AG20443 (cell line): ENCODE results near the gene VN1R4.
"Not testable (repeated sequence)": the region's sequence is repeated elsewhere in the genome, so short reads cannot be mapped to it uniquely, and the experiment has no call there.

Source experiments
- DNase-seq: peaks from one replicate; pipeline ENCODE4 v3.0.0; 2012; ENCODE audit warnings: low spot score, mixed read lengths

Gene VN1R4, protein sequence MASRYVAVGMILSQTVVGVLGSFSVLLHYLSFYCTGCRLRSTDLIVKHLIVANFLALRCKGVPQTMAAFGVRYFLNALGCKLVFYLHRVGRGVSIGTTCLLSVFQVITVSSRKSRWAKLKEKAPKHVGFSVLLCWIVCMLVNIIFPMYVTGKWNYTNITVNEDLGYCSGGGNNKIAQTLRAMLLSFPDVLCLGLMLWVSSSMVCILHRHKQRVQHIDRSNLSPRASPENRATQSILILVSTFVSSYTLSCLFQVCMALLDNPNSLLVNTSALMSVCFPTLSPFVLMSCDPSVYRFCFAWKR

DNA sequence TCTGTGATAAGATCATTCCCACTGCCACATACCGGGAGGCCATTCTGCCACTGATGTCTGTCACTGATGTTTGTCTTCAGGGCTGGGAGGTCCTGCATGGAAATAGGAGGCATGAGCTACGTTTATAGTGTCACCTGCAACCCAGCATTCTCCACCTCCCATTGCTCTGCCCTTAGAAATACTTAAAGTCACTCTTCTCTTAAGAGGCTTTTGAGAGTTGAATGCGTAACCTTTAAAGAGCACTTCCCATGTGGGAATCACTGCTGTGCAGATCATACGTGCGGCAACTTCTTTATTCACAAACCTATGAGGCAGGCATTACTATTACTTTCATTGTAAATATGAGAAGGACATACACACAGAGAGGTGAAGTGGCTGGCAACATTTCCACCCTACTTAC lies at the start of gene VN1R4:
Gene VN1R4 (minus strand): TSS at position 101 of the 400 bp plus-strand sequence. CDS start 58 bp downstream, at position 43.
- DNase-seq = not testable (repeated sequence)

DNA sequence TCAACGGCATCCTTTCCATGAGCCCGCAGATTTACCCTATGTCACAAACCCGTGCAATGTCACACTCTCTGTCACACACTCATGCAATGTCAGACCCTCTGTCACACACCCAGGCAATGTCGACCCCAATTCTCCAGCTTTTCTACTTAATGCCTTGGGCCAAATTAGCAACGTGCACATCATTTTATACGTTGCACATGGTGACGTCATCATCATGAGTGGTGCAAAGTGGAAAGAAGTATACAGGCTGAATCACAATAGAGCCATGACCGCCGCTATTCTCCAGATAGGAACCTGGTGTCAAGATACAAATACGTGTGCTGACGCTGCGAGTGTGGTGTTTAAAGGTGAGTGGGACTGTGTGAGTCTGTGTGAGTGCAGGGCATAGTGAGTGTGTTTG lies 44.4 kb upstream of the VN1R4 start:
- no peak for DNase-seq

DNA sequence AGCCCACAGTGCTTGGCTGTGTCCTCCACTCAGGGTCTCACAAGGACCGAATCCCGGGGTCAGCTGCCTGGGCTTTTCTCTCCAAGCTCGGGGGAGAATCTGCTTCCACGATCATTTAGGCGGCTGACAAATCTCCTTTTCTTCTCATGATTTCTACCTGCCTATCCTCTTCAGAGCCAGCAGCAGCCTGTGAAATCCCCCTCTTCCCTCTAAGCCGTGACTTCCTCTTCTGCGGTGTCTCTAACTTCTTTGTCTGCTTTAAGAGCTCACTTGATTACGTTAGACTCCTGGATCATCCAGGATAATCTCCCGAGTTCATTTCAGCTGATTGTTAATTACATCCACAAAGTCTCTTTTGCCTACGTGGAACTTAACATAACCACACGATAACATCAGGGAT lies 43.5 kb upstream of the VN1R4 start:
- DNase-seq = no peak

DNA sequence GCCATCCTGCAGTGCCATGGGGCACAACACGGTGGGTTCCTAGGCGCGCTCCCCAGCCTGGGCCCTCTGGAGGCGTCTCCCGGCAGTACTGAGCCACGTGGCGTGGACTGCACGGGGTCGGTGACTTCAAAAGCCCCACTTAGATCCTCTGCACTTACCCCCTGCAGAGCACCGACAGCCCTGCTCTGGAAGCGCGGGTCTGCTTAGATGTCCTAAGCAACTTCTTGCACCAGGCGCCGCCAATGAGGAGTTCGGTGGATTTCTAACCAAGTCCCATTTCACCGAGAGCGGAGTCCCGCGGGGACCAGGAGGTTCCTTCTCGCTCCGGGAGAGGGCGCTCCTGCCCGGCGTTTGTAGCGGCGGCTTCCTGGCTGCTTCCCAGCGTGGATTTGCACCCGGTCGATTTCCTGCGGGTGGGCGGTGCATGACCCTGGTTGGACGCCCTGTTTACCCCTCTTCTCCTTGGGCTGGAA lies 40.9 kb upstream of the VN1R4 start:
- DNase-seq = peak; percentile 61

DNA sequence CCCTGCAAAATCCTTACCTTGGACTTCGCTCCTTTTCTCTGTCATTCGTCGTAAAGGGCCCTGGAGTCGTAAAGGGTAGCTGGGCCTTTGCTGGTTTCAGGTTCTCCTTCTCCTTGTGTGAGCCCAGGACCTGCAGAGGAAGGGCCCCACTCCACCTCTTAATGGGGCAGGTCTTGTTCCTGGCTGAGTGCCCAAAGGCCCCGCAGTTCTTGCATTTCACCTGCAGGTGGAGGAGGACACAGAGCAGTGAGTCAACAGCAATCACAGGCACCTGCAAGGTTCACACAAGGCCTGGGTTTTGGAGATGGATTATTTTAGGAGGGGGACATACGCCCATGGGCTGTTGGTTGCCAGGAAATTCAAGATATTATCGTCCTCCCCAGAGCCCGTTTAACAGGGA lies 33.8 kb upstream of the VN1R4 start:
- DNase-seq = not testable (repeated sequence)

DNA sequence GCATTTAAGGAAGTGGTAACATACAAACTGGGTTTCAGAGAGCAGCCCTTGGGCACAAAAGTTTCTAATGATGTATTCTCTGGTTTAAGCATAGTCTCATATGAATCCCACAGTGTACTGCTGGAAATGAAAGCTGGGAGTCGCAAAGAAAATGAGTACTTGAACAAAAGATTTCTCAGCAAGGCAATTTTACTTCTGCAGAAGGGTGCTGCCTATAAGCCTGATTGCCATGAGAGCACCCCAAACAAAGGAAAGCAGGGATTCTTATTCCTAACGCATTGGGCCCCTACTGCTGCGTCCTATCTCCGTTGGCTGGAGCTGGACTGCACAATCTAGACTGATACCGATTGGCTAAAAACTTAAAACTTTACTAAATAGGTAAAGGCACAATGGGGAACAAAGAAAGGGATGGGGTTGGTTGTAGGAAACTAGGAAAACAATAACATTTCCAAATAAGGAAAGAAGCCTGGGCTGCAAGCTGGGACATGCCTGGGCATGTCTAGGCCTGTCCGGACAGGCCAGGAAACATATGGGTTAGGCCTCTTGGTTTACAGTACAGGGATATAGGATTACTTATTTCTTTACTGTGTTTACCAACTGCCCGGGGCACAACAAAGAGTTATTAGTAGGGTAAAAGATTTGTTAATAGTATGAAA lies 27.4 kb upstream of the VN1R4 start:
- DNase-seq = no peak

DNA sequence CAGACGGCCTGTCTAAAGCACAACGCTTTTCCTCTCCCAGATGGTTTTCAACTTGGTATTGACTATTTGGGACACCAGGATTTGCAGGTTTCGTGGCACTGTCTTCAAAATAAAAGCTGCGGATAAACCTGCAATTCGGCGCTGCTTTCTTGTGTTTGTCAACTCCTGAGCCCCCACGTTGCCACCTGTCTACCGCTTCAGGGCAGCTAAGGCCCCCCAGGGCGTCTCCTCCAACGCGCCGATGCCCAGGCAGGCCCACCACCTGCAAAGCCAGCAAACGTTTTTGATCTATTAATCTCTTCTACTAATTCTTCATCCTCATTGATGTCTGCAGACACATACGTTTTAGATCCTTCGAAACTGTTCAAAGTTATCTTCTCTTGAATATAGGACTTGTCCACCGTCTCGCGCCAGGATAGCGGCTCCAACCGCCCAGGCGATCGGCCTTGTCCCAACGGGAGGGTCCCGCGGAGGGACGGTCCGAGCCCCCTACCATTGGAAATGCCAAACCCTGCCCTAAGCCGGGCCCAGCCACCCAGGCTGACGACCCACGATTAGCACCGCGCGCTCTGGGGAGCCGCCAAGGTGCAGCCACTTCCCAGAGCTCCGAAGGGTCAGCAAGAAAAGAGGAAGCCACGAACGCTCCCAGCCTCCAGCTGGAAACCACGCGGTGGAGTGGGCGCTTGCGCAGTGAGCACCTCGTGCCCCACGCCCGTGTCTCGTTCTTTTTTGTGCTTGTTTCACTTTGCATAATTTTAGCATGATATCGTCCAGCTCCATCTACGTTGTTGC lies 23.4 kb upstream of the VN1R4 start:
- no peak for DNase-seq

DNA sequence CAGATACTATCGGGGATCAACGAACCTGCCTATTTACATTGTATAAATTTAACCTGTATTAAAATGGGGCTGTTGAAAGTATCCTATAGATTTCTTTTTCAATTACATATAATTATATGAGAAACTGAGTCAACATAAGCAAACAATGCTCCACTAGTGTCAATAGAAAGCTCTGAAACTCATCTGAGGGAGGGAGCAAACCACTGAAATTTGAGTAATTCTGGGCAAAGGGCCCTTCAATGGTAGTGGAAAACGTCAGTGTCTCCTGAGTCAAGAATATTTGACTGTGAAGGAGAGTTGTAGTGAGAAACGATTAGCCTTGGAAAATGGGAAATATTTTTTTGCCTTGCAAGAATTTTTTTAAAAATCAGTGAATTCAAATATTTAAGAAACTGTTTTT lies 17.6 kb upstream of the VN1R4 start:
- no peak for DNase-seq

DNA sequence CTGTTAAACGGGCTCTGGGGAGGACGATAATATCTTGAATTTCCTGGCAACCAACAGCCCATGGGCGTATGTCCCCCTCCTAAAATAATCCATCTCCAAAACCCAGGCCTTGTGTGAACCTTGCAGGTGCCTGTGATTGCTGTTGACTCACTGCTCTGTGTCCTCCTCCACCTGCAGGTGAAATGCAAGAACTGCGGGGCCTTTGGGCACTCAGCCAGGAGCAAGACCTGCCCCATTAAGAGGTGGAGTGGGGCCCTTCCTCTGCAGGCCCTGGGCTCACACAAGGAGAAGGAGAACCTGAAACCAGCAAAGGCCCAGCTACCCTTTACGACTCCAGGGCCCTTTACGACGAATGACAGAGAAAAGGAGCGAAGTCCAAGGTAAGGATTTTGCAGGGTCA lies 14.4 kb upstream of the VN1R4 start:
- not testable (repeated sequence) for DNase-seq

DNA sequence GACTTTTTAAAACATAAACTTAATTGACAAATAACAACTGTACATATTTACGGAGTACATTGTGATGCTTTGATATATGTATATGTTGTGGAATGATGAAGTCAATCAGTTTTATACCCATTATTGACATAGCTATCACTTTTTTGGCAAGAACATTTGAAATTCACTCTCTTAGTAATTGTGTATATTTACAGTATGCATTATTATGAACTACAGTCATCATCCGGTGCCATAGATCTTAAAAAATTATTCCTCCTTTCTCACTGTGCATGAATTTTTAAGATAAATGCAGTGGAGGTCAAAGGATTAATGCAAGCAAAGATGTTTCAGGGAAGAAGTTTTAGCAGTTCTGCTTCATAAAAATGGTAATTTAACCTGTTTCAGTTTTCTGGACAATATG lies 8.0 kb upstream of the VN1R4 start:
- DNase-seq = no peak

DNA sequence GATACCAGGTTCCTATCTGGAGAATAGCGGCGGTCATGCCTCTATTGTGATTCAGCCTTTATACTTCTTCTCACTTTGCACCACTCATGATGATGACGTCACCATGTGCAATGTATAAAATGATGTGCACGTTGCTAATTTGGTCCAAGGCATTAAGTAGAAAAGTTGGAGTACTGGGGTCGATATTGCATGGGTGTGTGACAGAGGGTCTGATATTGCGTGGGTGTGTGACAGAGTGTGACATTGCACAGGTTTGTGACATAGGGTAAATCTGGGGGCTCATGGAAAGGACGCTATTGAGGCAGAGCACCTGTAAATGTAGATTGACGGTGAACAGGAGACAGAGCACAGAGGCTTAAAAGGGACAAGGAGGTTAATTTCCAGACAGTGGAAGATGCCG lies 4.5 kb upstream of the VN1R4 start:
- DNase-seq = no peak

DNA sequence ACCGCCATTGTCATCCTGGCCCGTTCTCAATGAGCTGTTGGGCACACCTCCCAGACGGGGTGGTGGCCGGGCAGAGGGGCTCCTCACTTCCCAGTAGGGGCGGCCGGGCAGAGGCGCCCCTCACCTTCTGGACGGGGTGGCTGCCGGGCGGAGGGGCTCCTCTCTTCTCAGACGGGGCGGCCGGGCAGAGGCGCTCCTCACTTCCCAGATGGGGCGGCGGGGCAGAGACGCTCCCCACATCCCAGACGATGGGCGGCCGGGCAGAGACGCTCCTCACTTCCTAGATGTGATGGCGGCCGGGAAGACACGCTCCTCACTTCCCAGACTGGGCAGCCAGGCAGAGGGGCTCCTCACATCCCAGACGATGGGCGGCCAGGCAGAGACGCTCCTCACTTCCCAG lies 2.3 kb upstream of the VN1R4 start:
- DNase-seq = not testable (repeated sequence)

DNA sequence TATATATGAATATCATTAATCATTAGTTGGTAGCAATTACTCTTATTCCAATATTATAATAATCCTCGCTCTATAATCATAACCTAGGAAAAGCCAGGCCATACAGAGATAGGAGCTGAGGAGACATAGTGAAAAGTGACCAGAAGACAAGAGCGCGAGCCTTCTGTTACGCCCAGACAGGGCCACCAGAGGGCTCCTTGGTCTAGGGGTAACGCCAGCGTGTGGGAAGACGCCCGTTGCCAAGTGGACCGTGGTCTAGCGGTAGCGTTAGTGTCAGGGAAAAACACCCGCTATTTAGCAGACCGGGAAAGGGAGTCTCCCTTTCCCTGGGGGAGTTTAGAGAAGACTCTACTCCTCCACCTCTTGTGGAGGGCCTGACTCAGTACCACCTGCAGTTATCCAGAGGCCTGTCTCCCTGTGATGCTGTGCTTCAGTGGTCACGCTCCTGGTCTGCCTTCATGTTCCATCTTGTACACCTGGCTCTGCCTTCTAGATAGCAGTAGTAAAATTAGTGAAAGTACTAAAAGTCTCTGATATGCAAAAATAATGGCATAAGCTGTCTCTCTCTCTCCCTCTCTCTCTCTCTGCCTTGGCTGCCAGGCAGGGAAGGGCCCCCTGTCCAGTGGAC lies 9.7 kb downstream of the VN1R4 start, which contains the start of gene VN1R2:
Gene VN1R2 (plus strand): TSS at position 578 of the 628 bp plus-strand sequence. CDS start 84 bp downstream, outside the sequence.
- DNase-seq = not testable (repeated sequence)

DNA sequence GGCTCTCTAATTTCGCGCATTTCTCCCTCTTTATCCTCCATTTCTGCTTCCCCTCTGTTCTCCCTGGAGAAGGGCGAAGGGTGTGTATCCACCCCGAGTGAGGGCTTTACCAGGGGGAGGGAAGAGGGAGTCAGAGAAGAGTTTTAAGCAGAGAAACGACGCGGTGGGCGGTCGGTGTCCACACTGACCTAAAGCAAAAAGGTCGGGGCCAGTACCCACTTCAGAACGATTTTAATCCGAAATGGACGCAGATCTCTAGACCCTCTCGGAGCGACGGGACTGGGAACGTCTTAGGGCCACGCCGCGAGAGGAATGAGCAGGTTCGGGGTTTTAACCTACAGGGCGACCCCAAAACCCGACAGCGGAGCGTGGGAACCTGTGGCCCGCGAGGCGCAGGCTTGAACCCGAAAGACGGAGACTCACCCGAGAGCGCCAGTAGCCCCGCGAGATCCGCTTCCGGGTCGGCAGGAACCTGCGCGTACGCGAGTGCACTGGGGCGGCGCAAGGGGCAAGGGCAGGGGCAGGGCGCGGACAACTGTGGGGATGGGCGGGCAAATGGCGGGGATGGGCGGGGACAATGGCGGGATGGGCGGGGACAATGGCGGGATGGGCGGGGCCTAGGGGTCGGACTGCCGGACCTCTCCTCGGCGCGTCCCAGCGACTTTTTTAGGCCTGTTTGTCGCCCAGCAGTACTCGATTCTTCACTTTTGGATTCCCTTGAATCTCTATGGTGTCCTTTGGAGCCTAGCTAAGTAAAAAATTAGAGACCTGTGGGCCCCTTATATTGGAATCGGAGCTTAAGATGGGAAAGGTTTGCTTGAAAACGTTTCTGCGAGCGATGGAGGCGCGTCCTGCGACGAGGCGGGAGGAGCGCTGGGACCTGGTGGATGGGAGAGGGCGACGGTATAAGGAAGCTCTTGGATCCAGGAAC lies 12.8 kb downstream of the VN1R4 start, which contains the start of gene ZNF677:
Gene ZNF677 (minus strand): TSS at position 463 of the 931 bp plus-strand sequence. CDS start 3,323 bp downstream, outside the sequence.
- peak; percentile 98 for DNase-seq

DNA sequence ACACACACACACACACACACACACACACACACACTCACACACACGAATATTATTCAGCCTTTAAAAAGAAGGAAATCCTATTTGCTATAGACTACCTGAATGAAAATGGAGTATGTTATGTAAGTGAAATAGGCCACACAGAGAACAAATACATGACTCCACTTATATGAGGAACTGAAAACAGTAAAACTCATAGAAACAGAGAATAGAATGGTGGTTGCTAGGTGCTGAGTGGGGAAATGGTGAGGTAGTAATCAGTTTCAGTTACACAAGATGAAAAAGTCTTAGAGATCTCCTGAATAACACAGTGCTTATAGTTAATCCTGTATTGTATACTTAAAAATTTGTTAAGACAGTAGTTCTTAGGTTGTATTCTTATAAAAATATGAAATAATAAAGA lies 21.0 kb downstream of the VN1R4 start:
- DNase-seq = no peak

DNA sequence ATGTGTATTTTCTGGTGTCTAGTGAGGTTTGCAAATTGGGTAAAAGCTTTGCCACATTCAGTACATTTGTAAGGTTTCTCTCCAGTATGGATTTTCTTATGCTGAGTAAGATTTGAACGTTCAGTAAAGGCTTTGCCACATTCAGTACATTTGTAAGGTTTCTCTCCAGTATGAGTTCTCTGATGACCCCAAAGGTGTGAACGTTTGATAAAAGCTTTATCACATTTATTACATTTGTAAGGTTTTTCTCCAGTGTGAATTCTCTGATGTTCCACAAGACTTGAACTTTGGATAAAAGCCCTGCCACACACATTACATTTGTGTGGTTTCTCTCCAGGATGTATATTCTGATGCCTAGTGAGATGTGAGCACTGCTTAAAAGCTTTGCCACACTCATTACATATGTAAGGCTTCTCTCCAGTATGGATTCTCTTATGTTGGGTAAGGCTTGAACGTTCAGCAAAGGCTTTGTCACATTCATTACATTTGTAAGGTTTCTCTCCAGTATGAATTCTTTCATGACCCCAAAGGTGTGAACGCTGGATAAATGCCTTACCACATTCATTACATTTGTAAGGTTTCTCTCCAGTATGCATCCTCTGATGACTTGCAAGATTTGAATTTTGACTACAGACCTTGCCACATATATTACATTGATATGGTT lies 30.3 kb downstream of the VN1R4 start:
- DNase-seq = no peak

DNA sequence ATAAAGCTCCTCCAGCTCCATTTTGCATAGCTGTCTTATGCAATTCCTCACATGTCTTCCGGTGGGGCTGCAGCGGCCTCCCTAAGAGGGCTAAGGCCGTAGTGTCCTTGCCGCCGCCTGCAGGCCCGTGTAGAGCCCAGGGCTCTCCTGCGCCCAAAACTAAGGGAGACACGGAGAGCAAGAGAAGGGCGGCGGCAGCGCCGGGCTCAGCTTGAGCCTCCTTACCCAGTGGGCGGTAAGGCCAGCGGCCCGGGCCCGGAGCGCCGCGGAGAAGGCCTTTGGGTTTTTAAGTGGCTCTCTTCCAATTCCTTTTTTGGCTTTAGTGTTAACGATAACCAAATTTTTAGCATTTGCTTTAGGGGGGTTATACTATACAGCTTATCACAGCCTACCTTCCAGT lies 42.9 kb downstream of the VN1R4 start:
- no peak for DNase-seq

DNA sequence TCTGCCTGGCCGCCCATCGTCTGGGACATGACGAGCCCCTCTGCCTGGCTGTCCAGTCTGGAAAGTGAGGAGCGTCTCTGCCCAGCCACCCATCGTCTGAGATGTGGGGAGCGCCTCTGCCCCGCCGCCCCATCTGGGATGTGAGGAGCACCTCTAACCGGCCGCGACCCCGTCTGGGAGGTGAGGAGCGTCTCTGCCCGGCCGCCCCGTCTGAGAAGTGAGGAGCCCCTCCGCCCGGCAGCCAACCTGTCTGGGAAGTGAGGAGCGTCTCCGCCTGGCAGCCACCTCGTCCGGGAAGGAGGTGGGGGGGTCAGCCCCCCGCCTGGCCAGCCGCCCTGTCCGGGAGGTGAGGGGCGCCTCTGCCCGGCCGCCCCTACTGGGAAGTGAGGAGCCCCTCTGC lies 44.8 kb downstream of the VN1R4 start:
- DNase-seq = not testable (repeated sequence)
